Astrocyte (in vitro differentiated cells and primary cell): ENCODE data around the gene PPP1R9A. TPM values are rescaled to one million over a fixed set of nuclear protein-coding genes. Genes with fewer than 3 reads are reported as not detected.
"Not testable (repeated sequence)": the region's sequence is repeated elsewhere in the genome, so short reads cannot be mapped to it uniquely, and the experiment has no call there.

Experiments used
- DNase-seq: peaks from one replicate; pipeline ENCODE4 v3.0.0-alpha.2; 2010; ENCODE audit warnings: low read depth
- FAIRE-seq: peaks from 2 replicates; lab custom pipeline; 2011; peaks lifted over from hg19 to GRCh38; lab: Jason Lieb, UNC
- H2AFZ ChIP-seq: 2 replicates; pipeline ENCODE4 v1.6.0; 2012; ENCODE audit warnings: low read depth, low read length, inconsistent platforms
- H3K27ac ChIP-seq: 2 replicates; pipeline ENCODE4 v1.5.1; 2011; ENCODE audit warnings: low read depth, low read length, inconsistent platforms
- H3K27me3 ChIP-seq: 2 replicates; pipeline ENCODE4 v1.6.0; 2011; ENCODE audit warnings: low read length, inconsistent platforms; ENCODE audit not compliant: insufficient read depth
- H3K36me3 ChIP-seq: 2 replicates; pipeline ENCODE4 v1.5.1; 2011; ENCODE audit warnings: low read length, inconsistent platforms; ENCODE audit not compliant: insufficient read depth
- H3K4me1 ChIP-seq: 2 replicates; pipeline ENCODE4 v1.5.1; 2011; ENCODE audit warnings: low read length, inconsistent platforms; ENCODE audit not compliant: insufficient read depth
- H3K4me2 ChIP-seq: 2 replicates; pipeline ENCODE4 v1.6.0; 2012; ENCODE audit warnings: low read length, inconsistent platforms
- H3K4me3 ChIP-seq: 2 replicates; pipeline ENCODE4 v1.5.1; 2011; ENCODE audit warnings: low read depth, mild to moderate bottlenecking, low read length, inconsistent platforms; ENCODE audit not compliant: insufficient read depth
- H3K79me2 ChIP-seq: 2 replicates; pipeline ENCODE4 v1.6.0; 2012; ENCODE audit warnings: mild to moderate bottlenecking, low read length, inconsistent platforms; ENCODE audit not compliant: insufficient read depth
- H3K9ac ChIP-seq: 2 replicates; pipeline ENCODE4 v1.6.0; 2012; ENCODE audit warnings: mild to moderate bottlenecking, low read length, inconsistent platforms
- H3K9me3 ChIP-seq: 2 replicates; pipeline ENCODE4 v1.5.1; 2012; ENCODE audit warnings: low read depth, mild to moderate bottlenecking, low read length, inconsistent platforms; ENCODE audit not compliant: insufficient read depth
- H4K20me1 ChIP-seq: 2 replicates; pipeline ENCODE4 v1.6.0; 2012; ENCODE audit warnings: low read length, inconsistent platforms; ENCODE audit not compliant: insufficient read depth
- H3K27ac Mint-ChIP-seq: one replicate; pipeline ENCODE4 v1.8.0; 2021; ENCODE audit warnings: mild to moderate bottlenecking, mixed read lengths; ENCODE audit not compliant: unreplicated experiment
- H3K27me3 Mint-ChIP-seq: one replicate; pipeline ENCODE4 v1.8.0; 2021; ENCODE audit warnings: low read depth, mixed read lengths; ENCODE audit not compliant: unreplicated experiment
- H3K36me3 Mint-ChIP-seq: one replicate; pipeline ENCODE4 v1.8.0; 2021; ENCODE audit warnings: low read depth, mixed read lengths; ENCODE audit not compliant: unreplicated experiment
- H3K4me1 Mint-ChIP-seq: one replicate; pipeline ENCODE4 v1.8.0; 2021; ENCODE audit warnings: low read depth, mixed read lengths; ENCODE audit not compliant: unreplicated experiment
- H3K4me3 Mint-ChIP-seq: one replicate; pipeline ENCODE4 v1.8.0; 2021; ENCODE audit warnings: mild to moderate bottlenecking, moderate library complexity, mixed read lengths; ENCODE audit not compliant: unreplicated experiment
- H3K9me3 Mint-ChIP-seq: one replicate; pipeline ENCODE4 v1.8.0; 2021; ENCODE audit warnings: mild to moderate bottlenecking, mixed read lengths; ENCODE audit not compliant: unreplicated experiment
- CTCF ChIP-seq: IDR thresholded peaks from 2 replicates; pipeline ENCODE4 v1.5.1; 2011; ENCODE audit warnings: low read depth, mild to moderate bottlenecking, inconsistent platforms, low read length, moderate library complexity; ENCODE audit not compliant: insufficient read depth
- EZH2 ChIP-seq: IDR thresholded peaks from 2 replicates; pipeline ENCODE4 v1.6.1; 2012; ENCODE audit warnings: mild to moderate bottlenecking, low read length, inconsistent platforms; ENCODE audit not compliant: insufficient read depth
- total RNA-seq: library from RNA; stranded (reverse); gene quantifications from 2 replicates; pipeline ENCODE4 v1.2.1, GENCODE V29; 2021

Gene PPP1R9A
- total RNA-seq, 1 donor from 2014 or later: 7.5 TPM

GRCh38 chr7:94999069-94999351 lies 91.6 kb downstream of the PPP1R9A start:
- Mint-ChIP-seq H3K36me3 (no peaks in the 10 kb centered on the region), H3K4me1 (no peaks in the 10 kb centered on the region), H3K9me3 (no peaks in the 10 kb centered on the region), H3K27me3 (no peaks in the 10 kb centered on the region), H3K27ac (no peak overlapping the region), H3K4me3 (no peak overlapping the region)
- no peak for DNase-seq
- H2AFZ ChIP-seq: no peak overlapping the region
- no peaks in the 10 kb centered on the region for H3K36me3 ChIP-seq
- H3K9me3 ChIP-seq: no peaks in the 10 kb centered on the region
- no peaks in the 10 kb centered on the region for H3K4me1 ChIP-seq
- no peak overlapping the region for H3K4me3 ChIP-seq
- no peak overlapping the region for H3K27ac ChIP-seq
- H3K27me3 ChIP-seq: no peaks in the 10 kb centered on the region
- TF ChIP-seq EZH2 (no peak), CTCF (no peak)
- H3K4me2 ChIP-seq: no peak overlapping the region
- no peak overlapping the region for H3K9ac ChIP-seq
- H4K20me1 ChIP-seq: no peaks in the 10 kb centered on the region
- H3K79me2 ChIP-seq: no peaks in the 10 kb centered on the region
- FAIRE-seq: no peak

DNA sequence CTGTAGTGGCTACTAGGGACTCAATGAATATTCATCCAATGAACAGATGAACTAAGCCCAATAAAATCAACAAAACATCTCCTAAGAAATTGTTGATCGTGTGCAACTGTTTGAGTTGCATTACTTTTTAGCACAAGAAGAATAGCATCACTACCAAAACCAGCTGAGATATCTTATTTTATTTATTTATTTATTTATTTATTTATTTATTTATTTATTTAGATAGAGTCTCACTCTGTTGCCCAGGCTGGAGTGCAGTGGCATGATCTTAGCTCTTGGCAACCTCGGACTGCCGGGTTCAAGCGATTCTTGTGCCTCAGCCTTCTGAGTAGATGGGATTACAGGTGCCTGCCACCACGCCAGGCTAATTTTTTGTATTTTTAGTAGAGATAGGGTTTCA lies 92.2 kb downstream of the PPP1R9A start:
- not testable (repeated sequence) for H3K4me1 ChIP-seq, H3K9me3 ChIP-seq, DNase-seq, H3K36me3 Mint-ChIP-seq, H3K36me3 ChIP-seq, H3K9ac ChIP-seq, H3K4me2 ChIP-seq, H3K27me3 Mint-ChIP-seq, H3K79me2 ChIP-seq, H3K4me3 ChIP-seq, H3K27ac Mint-ChIP-seq, H3K4me3 Mint-ChIP-seq, H3K27me3 ChIP-seq, H3K9me3 Mint-ChIP-seq, H2AFZ ChIP-seq, H3K27ac ChIP-seq, H4K20me1 ChIP-seq, H3K4me1 Mint-ChIP-seq, FAIRE-seq

DNA sequence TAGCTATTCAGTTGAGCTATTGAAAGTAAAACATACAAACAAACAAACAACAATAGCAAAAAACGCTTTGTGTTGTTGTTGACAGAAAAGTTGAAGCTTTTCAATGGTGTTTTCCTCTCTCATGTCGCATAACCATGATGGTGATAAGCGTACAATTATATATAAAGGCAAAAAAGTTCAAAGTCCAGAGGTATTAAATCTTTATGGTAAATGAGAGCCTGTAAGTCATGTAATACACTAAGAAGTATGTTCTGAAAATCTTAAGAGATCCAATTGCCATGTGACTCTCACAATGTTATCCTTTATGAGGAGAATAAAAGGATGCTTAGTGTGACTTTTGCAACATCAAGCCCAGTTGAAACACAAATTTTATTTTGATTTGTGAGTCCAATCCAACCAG lies 93.9 kb downstream of the PPP1R9A start:
- no peaks in the 10 kb centered on the region for H3K27me3 ChIP-seq
- H2AFZ ChIP-seq: no peak overlapping the region
- H4K20me1 ChIP-seq: no peaks in the 10 kb centered on the region
- no peaks in the 10 kb centered on the region for H3K4me1 ChIP-seq
- H3K9ac ChIP-seq: no peak overlapping the region
- DNase-seq (no peak), FAIRE-seq (peak; percentile 23)
- no peaks in the 10 kb centered on the region for H3K9me3 ChIP-seq
- H3K4me2 ChIP-seq: no peak overlapping the region
- H3K27me3 Mint-ChIP-seq: no peaks in the 10 kb centered on the region
- H3K4me3 ChIP-seq: no peak overlapping the region
- H3K27ac Mint-ChIP-seq: no peak overlapping the region
- no peaks in the 10 kb centered on the region for H3K36me3 Mint-ChIP-seq
- H3K79me2 ChIP-seq: no peaks in the 10 kb centered on the region
- no peaks in the 10 kb centered on the region for H3K4me1 Mint-ChIP-seq
- TF ChIP-seq EZH2: no peak
- no peak for TF ChIP-seq CTCF
- no peak overlapping the region for H3K4me3 Mint-ChIP-seq
- no peak overlapping the region for H3K27ac ChIP-seq
- no peaks in the 10 kb centered on the region for H3K36me3 ChIP-seq
- H3K9me3 Mint-ChIP-seq: no peaks in the 10 kb centered on the region
